Measurements from ENCODE around the gene PDGFC. TPM values are rescaled to one million over a fixed set of nuclear protein-coding genes. Genes with fewer than 3 reads are reported as not detected.

Gene PDGFC
- total RNA-seq, 1 experiment from 2014 or later = 4.5 TPM

GRCh38 chr4:156894234-156894633, 77.4 kb downstream of the PDGFC start:
- no peak overlapping the region for H2AFZ ChIP-seq (ENCODE audit: low read length)
- H4K91ac ChIP-seq (ENCODE audit: insufficient read length, low read depth, low read length) = no peak overlapping the region
- H3K27ac Mint-ChIP-seq = no peak overlapping the region
- H3K36me3 Mint-ChIP-seq (ENCODE audit: insufficient read depth in 1 of 3, low read depth in 3 of 3) = no peaks in the 10 kb centered on the region
- no peaks in the 10 kb centered on the region for H3K9me3 ChIP-seq (ENCODE audit: control insufficient read depth, low read depth, low read length)
- H3K9me3 Mint-ChIP-seq = no peaks in the 10 kb centered on the region
- no peak overlapping the region for H4K5ac ChIP-seq (ENCODE audit: insufficient read length, low read depth, low read length)
- H3K9ac ChIP-seq (ENCODE audit: extremely low read depth, insufficient read length, low read length) = no peak overlapping the region
- H3K56ac ChIP-seq (ENCODE audit: insufficient read length, low read depth, low read length) = no peak overlapping the region
- H3K4me1 Mint-ChIP-seq = peaks cover 0 to 4% of the 10 kb centered on the region in 2 experiments; a peak in 1 of 4 replicates
- H2BK15ac ChIP-seq (ENCODE audit: low read depth, low read length) = no peak overlapping the region
- H3K23me2 ChIP-seq (ENCODE audit: insufficient read length, low read depth, low read length, poor library complexity, severe bottlenecking) = no peaks in the 10 kb centered on the region
- H2BK12ac ChIP-seq (ENCODE audit: insufficient read length, low read depth, low read length) = no peak overlapping the region
- no peak overlapping the region for H2BK20ac ChIP-seq (ENCODE audit: low read depth, low read length, poor library complexity, severe bottlenecking)
- no peaks in the 10 kb centered on the region for H3K79me2 ChIP-seq (ENCODE audit: insufficient read depth, low read length)
- WGBS (ENCODE audit: extremely low coverage, insufficient read length, low lambda C conversion rate) = no CpG with 5 or more reads among the region's 1 CpG
- no peak overlapping the region for H3T11ph ChIP-seq (ENCODE audit: low read length)
- H4K8ac ChIP-seq (replicated peaks; ENCODE audit: insufficient read length, low read depth, low read length) = no peak overlapping the region
- H3K14ac ChIP-seq (ENCODE audit: insufficient read depth, low read length) = no peak overlapping the region
- H3K4me3 Mint-ChIP-seq = no peak overlapping the region
- no peak for DNase-seq
- no peaks in the 10 kb centered on the region for H3K27me3 ChIP-seq (ENCODE audit: insufficient read depth, low read length)
- H3K4ac ChIP-seq (ENCODE audit: low read depth, low read length) = no peak overlapping the region
- no peak overlapping the region for H3K23ac ChIP-seq (ENCODE audit: insufficient read length, low read depth, low read length)
- no peak for TF ChIP-seq CTCF (conservative IDR thresholded peaks at IDR 0.05)
- no peak overlapping the region for H3K27ac ChIP-seq (ENCODE audit: insufficient read length, low read depth, low read length)
- no peak overlapping the region for H3K4me2 ChIP-seq (ENCODE audit: insufficient read depth, insufficient read length, low read length)
- no peaks in the 10 kb centered on the region for H3K27me3 Mint-ChIP-seq (ENCODE audit: low read depth)
- H2BK120ac ChIP-seq (ENCODE audit: low read depth, low read length, poor library complexity, severe bottlenecking) = no peak overlapping the region
- H2AK5ac ChIP-seq (ENCODE audit: insufficient read length, low read length) = no peak overlapping the region
- no peak overlapping the region for H3K18ac ChIP-seq (ENCODE audit: insufficient read length, low read depth, low read length)
- H2BK5ac ChIP-seq (ENCODE audit: insufficient read length, low read length) = no peak overlapping the region
- H3K79me1 ChIP-seq (ENCODE audit: insufficient read depth, low read depth, low read length, poor library complexity, severe bottlenecking) = no peaks in the 10 kb centered on the region
- H3K4me1 ChIP-seq (ENCODE audit: insufficient read depth, low read length) = no peaks in the 10 kb centered on the region
- no peaks in the 10 kb centered on the region for H4K20me1 ChIP-seq (ENCODE audit: control insufficient read depth, insufficient read depth, insufficient read length)
